ENCODE measurements around the gene TLK1. TPM values are rescaled to one million over a fixed set of nuclear protein-coding genes. Genes with fewer than 3 reads are reported as not detected.

TLK1 gene
- total and polyA plus RNA-seq, 2 of the 4 experiments (the other 2 are of a cell fraction), result 7.3 to 12.5 TPM

DNA sequence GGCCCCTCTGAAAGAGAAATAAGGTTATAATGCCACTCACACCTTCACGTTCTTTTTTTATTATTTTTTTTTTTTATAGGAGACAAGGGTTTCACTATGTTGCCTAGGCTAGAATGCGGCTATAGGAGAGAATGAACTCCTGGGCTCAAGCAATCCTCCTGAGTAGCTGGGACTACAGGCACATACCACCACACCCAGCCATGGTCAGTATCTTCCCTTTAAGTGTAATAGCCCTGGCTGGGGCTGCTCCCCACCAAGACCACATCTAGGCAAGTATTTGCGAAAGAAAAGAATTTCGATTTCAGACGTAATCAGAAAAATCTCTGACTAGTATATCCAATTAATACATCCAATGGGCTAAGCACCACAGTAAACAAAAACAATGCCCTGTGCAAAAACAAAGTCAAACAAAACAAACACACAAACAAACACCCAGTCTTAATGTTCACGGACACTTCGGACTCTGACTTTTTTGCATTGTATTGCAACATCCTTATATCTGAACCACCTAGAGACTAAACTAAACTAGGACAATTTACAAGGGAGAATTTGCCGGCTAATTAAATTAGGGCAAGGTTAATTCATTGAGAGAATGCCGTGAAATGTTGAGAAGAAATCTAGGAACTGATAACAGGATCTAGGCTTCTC, 49.6 kb upstream of the TLK1 start:
- Histone ChIP-seq H3K36me3 (ENCODE audit: control insufficient read depth, insufficient read depth, low read length) (no peaks in the 10 kb centered on the region), H2BK5ac (ENCODE audit: low read depth, low read length, poor library complexity, severe bottlenecking) (peak overlapping the region; percentile 59), H4K8ac (ENCODE audit: low read depth in 2 of 2, low read length in 2 of 2) (peak overlapping the region in 1 of 2 experiments; percentile 58; a peak in 2 of 4 replicates), H3K79me1 (ENCODE audit: low read depth in 1 of 2, low read length in 2 of 2) (no peaks in the 10 kb centered on the region), H4K20me1 (ENCODE audit: insufficient read depth, low read length) (no peaks in the 10 kb centered on the region), H3K9ac (ENCODE audit: low read depth, low read length) (no peak overlapping the region), H3K23ac (ENCODE audit: low read depth, low read length) (peak overlapping the region; percentile 74; the same call in 1 of the 2 replicates), H3K9me3 (ENCODE audit: control insufficient read depth, insufficient read depth, low read length) (no peaks in the 10 kb centered on the region), H4K91ac (ENCODE audit: insufficient read depth, low read depth, low read length) (peak overlapping the region; percentile 53), H4K5ac (ENCODE audit: low read depth, low read length) (peak overlapping the region; percentile 65; the same call in 1 of the 2 replicates), H2BK20ac (ENCODE audit: low read depth, low read length) (peak overlapping the region; percentile 92), H3K4me1 (ENCODE audit: control insufficient read depth, insufficient read depth, low read length) (peaks cover 4% of the 10 kb centered on the region), H2AK5ac (ENCODE audit: low read depth, low read length) (peak overlapping the region; percentile 82; the same call in 1 of the 2 replicates), H3K4ac (ENCODE audit: low read depth, low read length) (peak overlapping the region; percentile 69), H3K9me1 (ENCODE audit: insufficient read depth, low read length) (no peaks in the 10 kb centered on the region), H2AFZ (replicated peaks; ENCODE audit: low read length, poor library complexity) (no peak overlapping the region), H3K14ac (replicated peaks; ENCODE audit: low read depth, low read length) (peak overlapping the region; percentile 6; the same call in 1 of the 2 replicates), H3K27me3 (ENCODE audit: control insufficient read depth, insufficient read depth, low read length) (no peaks in the 10 kb centered on the region), H3K27ac (ENCODE audit: insufficient read depth, low read length) (peak overlapping the region; percentile 87; the same call in 1 of the 2 replicates), H2BK15ac (ENCODE audit: low read depth, low read length) (peak overlapping the region; percentile 37; the same call in 1 of the 3 replicates), H3K4me2 (ENCODE audit: low read depth, low read length) (peak overlapping the region; percentile 72; the same call in 1 of the 2 replicates), H2BK120ac (ENCODE audit: low read depth, low read length) (peak overlapping the region; percentile 80), H2AK9ac (replicated peaks; ENCODE audit: low read depth, low read length, poor library complexity) (no peak overlapping the region), H3K18ac (ENCODE audit: low read depth, low read length) (peak overlapping the region; percentile 98), H3K56ac (ENCODE audit: extremely low read depth, insufficient read depth, low read length) (no peak overlapping the region; the same call in 1 of the 2 replicates), H3K4me3 (ENCODE audit: insufficient read depth, low read depth, low read length) (no peak overlapping the region)
- CTCF ChIA-PET, result no interaction called here
- dilution Hi-C loops (cut with HindIII; ENCODE audit: low sequenced_read_pairs, unreplicated experiment) (no loop called here), intact Hi-C loops (cut with micrococcal nuclease) (no loop called here), in situ Hi-C loops (cut with MboI; ENCODE audit: low sequenced_read_pairs) (no loop called here)
- ATAC-seq (ENCODE audit: low read depth) (no peak), DNase-seq (no peak)
- 80% methylated on average over 1 of the region's 9 CpGs; no CpG with 5 or more reads in 1 of the 2 experiments for WGBS, 2 experiments (ENCODE audit: extremely low coverage in 2 of 2, insufficient read length in 1 of 2)
- POLR2A ChIA-PET (ENCODE audit: unreplicated experiment), result interaction anchor here (0.7 kb wide), 1 partner anchor 238 kb away, joined by 6 read pairs; no protein-coding TSS in a partner anchor
- TF ChIP-seq CEBPB (IDR thresholded peaks at IDR 0.05; ENCODE audit: low read depth, low read length) (0 out of 2 replicates have a peak, but pooled peaks have one; percentile 41), SMC3 (IDR thresholded peaks at IDR 0.05; ENCODE audit: low read depth, low read length) (no peak)
- no TSS peak for BruUV-seq (replicated peaks)
